Measurements from ENCODE around the gene PRPF8. TPM values are rescaled to one million over a fixed set of nuclear protein-coding genes. Genes with fewer than 3 reads are reported as not detected.

PRPF8 gene
- total RNA-seq (2021; ENCODE audit: unreplicated experiment): 296 TPM
- 473 TPM for polyA plus RNA-seq (2012; ENCODE audit: insufficient read length)
- percentile 85 among the genes with signal in this experiment for Bru-seq, nascent RNA
- percentile 94 among the genes with signal in this experiment for BruChase-seq, experiment 1, labeled RNA remaining after a 2-hour chase
- BruChase-seq, experiment 2, labeled RNA remaining after a 6-hour chase: percentile 98 among the genes with signal in this experiment
- long read RNA-seq, full-length matches to known transcripts: 2 of 207 reads
- long read RNA-seq, partial matches to known transcripts: 178 of 207 reads
- long read RNA-seq, other reads (novel, unspliced or antisense): 27 of 207 reads

- H3K27me3 ChIP-seq (ENCODE audit: control insufficient read depth, insufficient read depth, low read length): no peaks in the 10 kb centered on the region
- ATAC-seq: peak; percentile 99
- ChIA-PET POLR2A (no interaction called here), CTCF (interaction anchor here (0.8 kb wide), 1 partner anchor 15 kb away, joined by 3 read pairs; no protein-coding TSS in a partner anchor)
- peak; percentile 94 for DNase-seq (ENCODE audit: low read depth, low spot score)
- H3K4me1 ChIP-seq (ENCODE audit: control insufficient read depth, insufficient read depth, low read length): 0 out of 2 replicates have a peak, but pooled peaks cover 2% of the 10 kb centered on the region
- H3K9me3 ChIP-seq (ENCODE audit: control insufficient read depth, insufficient read depth, low read depth, low read length): no peaks in the 10 kb centered on the region
- peak within 1 kb of the TSS; percentile 85 for H3K27ac ChIP-seq (ENCODE audit: low read length)
- TF ChIP-seq CTCF (IDR thresholded peaks at IDR 0.05): no peak
- peak; percentile 98 for TF ChIP-seq TCF7L2 (IDR thresholded peaks at IDR 0.05; ENCODE audit: low read depth, low read length)
- no peak for TF ChIP-seq SIN3A (IDR thresholded peaks at IDR 0.05; ENCODE audit: borderline replicate concordance, insufficient read depth, low read depth, low read length)
- TF ChIP-seq, protein P1, sequence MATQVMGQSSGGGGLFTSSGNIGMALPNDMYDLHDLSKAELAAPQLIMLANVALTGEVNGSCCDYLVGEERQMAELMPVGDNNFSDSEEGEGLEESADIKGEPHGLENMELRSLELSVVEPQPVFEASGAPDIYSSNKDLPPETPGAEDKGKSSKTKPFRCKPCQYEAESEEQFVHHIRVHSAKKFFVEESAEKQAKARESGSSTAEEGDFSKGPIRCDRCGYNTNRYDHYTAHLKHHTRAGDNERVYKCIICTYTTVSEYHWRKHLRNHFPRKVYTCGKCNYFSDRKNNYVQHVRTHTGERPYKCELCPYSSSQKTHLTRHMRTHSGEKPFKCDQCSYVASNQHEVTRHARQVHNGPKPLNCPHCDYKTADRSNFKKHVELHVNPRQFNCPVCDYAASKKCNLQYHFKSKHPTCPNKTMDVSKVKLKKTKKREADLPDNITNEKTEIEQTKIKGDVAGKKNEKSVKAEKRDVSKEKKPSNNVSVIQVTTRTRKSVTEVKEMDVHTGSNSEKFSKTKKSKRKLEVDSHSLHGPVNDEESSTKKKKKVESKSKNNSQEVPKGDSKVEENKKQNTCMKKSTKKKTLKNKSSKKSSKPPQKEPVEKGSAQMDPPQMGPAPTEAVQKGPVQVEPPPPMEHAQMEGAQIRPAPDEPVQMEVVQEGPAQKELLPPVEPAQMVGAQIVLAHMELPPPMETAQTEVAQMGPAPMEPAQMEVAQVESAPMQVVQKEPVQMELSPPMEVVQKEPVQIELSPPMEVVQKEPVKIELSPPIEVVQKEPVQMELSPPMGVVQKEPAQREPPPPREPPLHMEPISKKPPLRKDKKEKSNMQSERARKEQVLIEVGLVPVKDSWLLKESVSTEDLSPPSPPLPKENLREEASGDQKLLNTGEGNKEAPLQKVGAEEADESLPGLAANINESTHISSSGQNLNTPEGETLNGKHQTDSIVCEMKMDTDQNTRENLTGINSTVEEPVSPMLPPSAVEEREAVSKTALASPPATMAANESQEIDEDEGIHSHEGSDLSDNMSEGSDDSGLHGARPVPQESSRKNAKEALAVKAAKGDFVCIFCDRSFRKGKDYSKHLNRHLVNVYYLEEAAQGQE (IDR thresholded peaks at IDR 0.05; ENCODE audit: insufficient read depth in 1 of 2, low read depth in 2 of 2, low read length in 1 of 2): no peak
- TF ChIP-seq POLR2AphosphoS5 (IDR thresholded peaks at IDR 0.05; ENCODE audit: low read depth, low read length): peak; percentile 90
- peaks cover 17% of the 10 kb centered on the region for H3K36me3 ChIP-seq (ENCODE audit: control insufficient read depth, insufficient read depth, low read length)
- BruUV-seq (replicated peaks): no TSS peak
- in situ Hi-C loops (cut with HindIII; ENCODE audit: low pct_unique_long_range_greater_than_20kb, low sequenced_read_pairs) (no loop called here), intact Hi-C loops (cut with micrococcal nuclease; ENCODE audit: unreplicated experiment) (no loop called here)
- peak within 1 kb of the TSS; percentile 84 to 86 for H3K4me3 ChIP-seq (ENCODE audit: low read depth in 2 of 2, low read length in 2 of 2)
Observed at GRCh38 chr17:1684378-1685189, at the start of gene PRPF8. PRPF8 (minus strand) TSS chr17:1684867; CDS start chr17:1684571, 296 bp downstream.

DNA sequence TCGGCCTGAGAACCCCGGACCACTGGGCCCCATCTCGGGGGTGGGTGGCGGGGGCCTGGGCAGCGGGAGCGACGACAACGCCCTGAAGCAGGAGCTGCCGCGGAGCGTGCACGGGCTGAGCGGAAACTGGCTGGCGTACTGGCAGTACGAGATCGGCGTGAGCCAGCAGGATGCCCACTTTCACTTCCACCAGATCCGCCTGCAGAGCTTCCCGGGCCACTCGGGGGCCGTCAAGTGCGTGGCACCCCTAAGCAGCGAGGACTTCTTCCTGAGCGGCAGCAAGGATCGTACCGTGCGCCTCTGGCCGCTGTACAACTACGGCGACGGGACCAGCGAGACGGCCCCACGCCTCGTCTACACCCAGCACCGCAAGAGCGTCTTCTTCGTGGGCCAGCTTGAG, 49.1 kb upstream of the PRPF8 start:
- BruUV-seq (replicated peaks): no TSS peak
- intact Hi-C loops (cut with micrococcal nuclease; ENCODE audit: unreplicated experiment): no loop called here
- H3K27ac ChIP-seq (ENCODE audit: low read length): no peak overlapping the region
- H3K4me1 ChIP-seq (ENCODE audit: control insufficient read depth, insufficient read depth, low read length): peaks cover 12% of the 10 kb centered on the region
- CTCF ChIA-PET: no interaction called here
- no peaks in the 10 kb centered on the region for H3K27me3 ChIP-seq (ENCODE audit: control insufficient read depth, insufficient read depth, low read length)
- no peaks in the 10 kb centered on the region for H3K36me3 ChIP-seq (ENCODE audit: control insufficient read depth, insufficient read depth, low read length)
- no peak overlapping the region for H3K4me3 ChIP-seq (ENCODE audit: low read depth in 2 of 2, low read length in 2 of 2)
- in situ Hi-C loops (cut with HindIII; ENCODE audit: low pct_unique_long_range_greater_than_20kb, low sequenced_read_pairs): no loop called here
- POLR2A ChIA-PET: no interaction called here
- no peaks in the 10 kb centered on the region for H3K9me3 ChIP-seq (ENCODE audit: control insufficient read depth, insufficient read depth, low read depth, low read length)
- TF ChIP-seq CTCF (IDR thresholded peaks at IDR 0.05) (no peak), SIN3A (IDR thresholded peaks at IDR 0.05; ENCODE audit: borderline replicate concordance, insufficient read depth, low read depth, low read length) (no peak), POLR2AphosphoS5 (IDR thresholded peaks at IDR 0.05; ENCODE audit: low read depth, low read length) (no peak), TCF7L2 (IDR thresholded peaks at IDR 0.05; ENCODE audit: low read depth, low read length) (no peak)
- TF ChIP-seq, protein P1 (IDR thresholded peaks at IDR 0.05; ENCODE audit: insufficient read depth in 1 of 2, low read depth in 2 of 2, low read length in 1 of 2): no peak
- no peak for DNase-seq (ENCODE audit: low read depth, low spot score)
- ATAC-seq: no peak
